CD4-positive, alpha-beta T cell treated with Interleukin-2 at 100 ng/mL for 4 hours (primary cell): ENCODE measurements around the gene TSPAN10.

ENCODE experiments used
- DNase-seq: peaks from one replicate; pipeline ENCODE4 v3.0.0-alpha.2; 2020; ENCODE audit warnings: low spot score

TSPAN10 gene

GRCh38 chr17:81664051-81664470, 27.1 kb downstream of the TSPAN10 start:
- no peak for DNase-seq

- DNase-seq, result peak; percentile 19
Observed at GRCh38 chr17:81665205-81666091, 28.5 kb downstream of the TSPAN10 start.

GRCh38 chr17:81666092-81666341, 29.0 kb downstream of the TSPAN10 start:
- no peak for DNase-seq

GRCh38 chr17:81666342-81667191, 29.6 kb downstream of the TSPAN10 start, which contains the start of the genes CCDC137 and OXLD1:
Gene CCDC137, plus strand, starts transcription at chr17:81666737. Its CDS starts 30 bp downstream, at chr17:81666767.
Gene OXLD1, minus strand, starts transcription at chr17:81666605. Its CDS starts 28 bp downstream, at chr17:81666577.
- peak; percentile 91 for DNase-seq

GRCh38 chr17:81667754-81668153, 30.8 kb downstream of the TSPAN10 start:
- no peak for DNase-seq

- DNase-seq, result no peak
Observed at GRCh38 chr17:81672504-81672903, 35.5 kb downstream of the TSPAN10 start.

- DNase-seq, result no peak
Observed at GRCh38 chr17:81672954-81673353, 36.0 kb downstream of the TSPAN10 start.

- no peak for DNase-seq
Observed at GRCh38 chr17:81673561-81674258, 36.7 kb downstream of the TSPAN10 start.

GRCh38 chr17:81675515-81676221, 38.7 kb downstream of the TSPAN10 start:
- peak; percentile 43 for DNase-seq

- DNase-seq, result no peak
Observed at GRCh38 chr17:81676906-81677305, 39.9 kb downstream of the TSPAN10 start.

GRCh38 chr17:81680150-81680549, 43.2 kb downstream of the TSPAN10 start:
- no peak for DNase-seq

GRCh38 chr17:81681672-81682071, 44.7 kb downstream of the TSPAN10 start:
- no peak for DNase-seq

- DNase-seq, result no peak
Observed at GRCh38 chr17:81682565-81683207, 45.7 kb downstream of the TSPAN10 start.

- no peak for DNase-seq
Observed at GRCh38 chr17:81683208-81683583, 46.2 kb downstream of the TSPAN10 start.

GRCh38 chr17:81683584-81684441, 46.8 kb downstream of the TSPAN10 start, which contains the start of the genes ARL16 and HGS:
Gene ARL16, minus strand, starts transcription at chr17:81683797. Its CDS starts 44 bp downstream, at chr17:81683753.
Gene HGS, plus strand, starts transcription at chr17:81684011. Its CDS starts 56 bp downstream, at chr17:81684067.
- DNase-seq, result peak; percentile 98

GRCh38 chr17:81684442-81684911, 47.5 kb downstream of the TSPAN10 start:
- peak; percentile 36 for DNase-seq

- peak; percentile 34 for DNase-seq
Observed at GRCh38 chr17:81685108-81685507, 48.1 kb downstream of the TSPAN10 start.

GRCh38 chr17:81686614-81687013, 49.6 kb downstream of the TSPAN10 start:
- DNase-seq, result no peak

GRCh38 chr17:81687770-81688541, 51.0 kb downstream of the TSPAN10 start:
- no peak for DNase-seq
